Measurements from ENCODE around the gene BTG3. TPM values are rescaled to one million over a fixed set of nuclear protein-coding genes. Genes with fewer than 3 reads are reported as not detected.

BTG3 gene
- total RNA-seq, 1 donor: 42.3 TPM

DNA sequence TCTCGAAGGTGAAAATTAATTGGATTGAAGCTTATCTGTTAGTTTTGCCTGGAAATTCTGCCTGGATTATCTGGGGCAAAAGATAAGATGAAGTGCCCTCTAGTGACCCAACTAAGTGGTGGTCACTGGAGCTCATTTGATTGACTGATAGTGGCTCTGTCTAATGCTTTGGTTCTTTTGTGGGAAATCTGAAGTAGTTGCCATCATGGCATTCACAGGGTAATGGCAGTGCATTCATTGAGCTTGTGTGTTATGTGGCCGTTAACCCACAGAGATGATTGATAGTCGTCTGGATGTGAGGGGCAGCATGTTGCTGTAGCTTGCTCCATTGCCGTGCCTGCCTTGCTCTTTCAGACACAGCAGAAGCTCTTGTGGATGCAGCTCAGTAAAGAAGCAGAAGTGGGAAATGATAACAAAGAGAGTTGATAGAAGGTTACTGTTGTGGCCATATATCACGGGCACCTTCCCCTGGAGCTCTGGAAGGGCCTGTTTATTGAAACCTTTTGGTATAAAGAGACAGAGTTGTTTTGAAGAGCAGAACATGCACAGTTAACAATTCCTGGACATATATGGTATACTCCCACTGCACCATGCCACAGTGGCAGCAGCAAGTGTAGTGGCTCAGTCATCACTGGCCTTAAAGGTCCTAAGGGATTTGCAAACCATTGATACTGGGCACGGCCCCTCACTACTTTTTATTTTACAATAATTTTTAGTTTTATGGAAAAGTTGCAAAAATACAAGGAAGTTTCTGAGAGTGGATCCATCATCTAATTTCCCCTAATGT lies 57.8 kb downstream of the BTG3 start:
- TF ChIP-seq, protein P1, sequence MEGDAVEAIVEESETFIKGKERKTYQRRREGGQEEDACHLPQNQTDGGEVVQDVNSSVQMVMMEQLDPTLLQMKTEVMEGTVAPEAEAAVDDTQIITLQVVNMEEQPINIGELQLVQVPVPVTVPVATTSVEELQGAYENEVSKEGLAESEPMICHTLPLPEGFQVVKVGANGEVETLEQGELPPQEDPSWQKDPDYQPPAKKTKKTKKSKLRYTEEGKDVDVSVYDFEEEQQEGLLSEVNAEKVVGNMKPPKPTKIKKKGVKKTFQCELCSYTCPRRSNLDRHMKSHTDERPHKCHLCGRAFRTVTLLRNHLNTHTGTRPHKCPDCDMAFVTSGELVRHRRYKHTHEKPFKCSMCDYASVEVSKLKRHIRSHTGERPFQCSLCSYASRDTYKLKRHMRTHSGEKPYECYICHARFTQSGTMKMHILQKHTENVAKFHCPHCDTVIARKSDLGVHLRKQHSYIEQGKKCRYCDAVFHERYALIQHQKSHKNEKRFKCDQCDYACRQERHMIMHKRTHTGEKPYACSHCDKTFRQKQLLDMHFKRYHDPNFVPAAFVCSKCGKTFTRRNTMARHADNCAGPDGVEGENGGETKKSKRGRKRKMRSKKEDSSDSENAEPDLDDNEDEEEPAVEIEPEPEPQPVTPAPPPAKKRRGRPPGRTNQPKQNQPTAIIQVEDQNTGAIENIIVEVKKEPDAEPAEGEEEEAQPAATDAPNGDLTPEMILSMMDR (IDR thresholded peaks at IDR 0.05; ENCODE audit: insufficient read depth, low read depth, low read length): peak; percentile 36
- DNase-seq (ENCODE audit: low read depth): no peak
- no peak overlapping the region for H3K4me3 ChIP-seq (ENCODE audit: low read depth, low read length)

DNA sequence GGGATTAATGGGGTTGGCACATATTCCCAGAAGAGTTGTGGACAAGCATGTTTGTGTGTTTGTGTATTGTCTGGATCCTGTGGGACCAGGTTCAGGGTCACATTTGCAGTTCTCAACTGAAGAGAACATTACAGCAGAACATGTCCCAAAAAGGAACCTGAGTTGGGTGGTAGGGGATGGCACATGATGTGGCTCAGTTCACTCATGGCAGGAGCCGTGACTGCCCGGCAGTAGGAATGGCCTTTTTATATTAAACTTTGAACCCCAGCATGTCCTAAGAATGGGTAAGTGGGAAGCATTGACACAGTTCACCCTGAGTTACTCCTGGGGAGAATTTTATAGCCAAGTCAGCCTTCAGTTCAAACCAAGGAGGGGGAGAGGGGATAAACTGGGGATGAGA lies 58.6 kb downstream of the BTG3 start:
- TF ChIP-seq, protein P1 (IDR thresholded peaks at IDR 0.05; ENCODE audit: insufficient read depth, low read depth, low read length): no peak
- no peak overlapping the region for H3K4me3 ChIP-seq (ENCODE audit: low read depth, low read length)
- no peak for DNase-seq (ENCODE audit: low read depth)

DNA sequence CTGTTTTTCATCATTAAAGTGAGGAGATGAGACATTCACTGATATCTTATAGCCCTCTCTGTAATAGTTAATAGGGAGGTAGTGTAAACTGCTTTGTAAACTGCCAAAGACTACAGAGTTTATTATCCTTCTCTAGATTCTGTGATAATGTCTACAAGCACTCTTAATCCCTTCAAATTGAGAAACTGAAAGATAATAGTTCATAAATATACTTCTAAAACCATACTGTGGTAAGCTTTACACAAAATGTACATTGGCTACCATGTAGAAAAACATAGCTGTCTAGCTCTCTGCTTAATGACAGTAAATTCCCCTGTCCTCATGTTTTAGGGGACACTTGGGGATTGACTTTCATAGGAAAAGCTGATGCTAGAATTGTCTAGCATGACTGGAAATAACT lies 60.3 kb downstream of the BTG3 start:
- no peak for DNase-seq (ENCODE audit: low read depth)
- no peak overlapping the region for H3K4me3 ChIP-seq (ENCODE audit: low read depth, low read length)

DNA sequence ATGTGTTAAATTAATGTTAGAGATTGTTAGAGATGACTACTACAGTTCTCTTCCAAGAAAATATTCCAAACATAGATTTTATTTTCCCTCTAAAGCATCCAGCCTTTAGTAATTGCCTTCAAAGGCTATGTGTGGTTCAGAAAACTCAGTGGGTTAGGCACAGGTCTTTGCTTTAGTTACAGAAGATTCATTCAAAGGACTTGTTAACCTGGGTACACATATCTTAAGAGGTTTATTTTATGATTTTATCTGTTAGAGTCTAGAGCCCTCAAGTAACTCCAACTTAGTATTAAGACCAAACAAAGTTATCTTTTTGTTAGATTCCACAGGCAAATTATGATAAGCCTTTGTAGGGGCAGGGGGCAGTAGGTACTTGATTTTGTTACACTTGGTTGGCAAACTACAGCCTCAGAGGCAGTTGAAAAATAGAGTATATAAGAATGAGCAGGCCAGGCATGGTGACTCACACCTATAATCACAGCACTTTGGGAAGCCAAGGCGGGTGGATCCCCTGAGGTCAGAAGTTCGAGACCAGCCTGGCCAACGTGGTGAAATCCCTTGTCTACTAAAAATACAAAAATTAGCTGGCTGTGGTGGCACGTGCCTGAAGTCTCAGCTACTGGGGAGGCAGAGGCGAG lies 61.9 kb downstream of the BTG3 start:
- H3K4me3 ChIP-seq (ENCODE audit: low read depth, low read length): no peak overlapping the region
- DNase-seq (ENCODE audit: low read depth): no peak
- TF ChIP-seq, protein P1 (IDR thresholded peaks at IDR 0.05; ENCODE audit: insufficient read depth, low read depth, low read length): no peak

More for the DNA sequence above, 60.3 kb downstream of the BTG3 start:
- TF ChIP-seq, protein P1 (IDR thresholded peaks at IDR 0.05; ENCODE audit: insufficient read depth, low read depth, low read length): no peak

DNA sequence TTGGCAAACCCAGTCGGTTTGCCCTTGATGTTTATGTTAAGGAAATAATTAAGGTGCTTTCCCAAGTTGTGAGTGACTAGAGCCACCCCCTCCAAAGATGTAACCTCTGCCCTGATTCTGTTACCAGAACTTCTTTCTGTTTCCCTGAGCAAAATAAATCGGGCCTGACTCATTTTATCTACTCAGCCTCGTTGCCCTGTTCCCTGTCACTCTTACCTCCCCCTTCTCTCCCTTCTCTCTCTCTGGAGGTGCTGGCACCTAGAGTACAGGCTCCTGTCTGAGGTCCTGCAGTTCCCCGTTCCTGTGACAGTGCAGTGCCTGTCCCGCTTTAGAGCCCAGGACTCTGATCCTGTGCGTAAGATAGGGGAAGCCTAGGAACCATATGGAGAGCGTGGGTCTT lies 64.4 kb downstream of the BTG3 start:
- DNase-seq (ENCODE audit: low read depth): no peak
- no peak overlapping the region for H3K4me3 ChIP-seq (ENCODE audit: low read depth, low read length)
- TF ChIP-seq, protein P1 (IDR thresholded peaks at IDR 0.05; ENCODE audit: insufficient read depth, low read depth, low read length): no peak

DNA sequence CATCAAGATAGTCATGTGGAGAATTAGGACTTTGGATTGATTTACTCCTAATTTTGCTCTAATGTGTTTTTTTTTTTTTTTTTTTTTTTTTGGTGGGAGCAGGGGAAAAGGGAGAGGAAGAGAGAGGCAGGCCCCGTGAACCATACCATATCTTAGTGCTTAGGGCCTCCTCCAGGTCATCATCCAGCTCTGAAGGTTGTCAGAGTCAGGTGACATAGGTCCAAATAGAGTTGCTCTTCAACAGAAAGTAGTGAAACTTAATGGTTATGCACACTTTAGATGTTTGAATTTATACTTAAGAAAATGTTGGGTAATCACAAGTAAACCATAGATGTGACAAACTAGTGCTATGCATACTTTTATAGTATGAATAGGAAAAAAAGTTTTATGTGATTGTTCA lies 67.7 kb downstream of the BTG3 start:
- DNase-seq (ENCODE audit: low read depth): no peak
- TF ChIP-seq, protein P1 (IDR thresholded peaks at IDR 0.05; ENCODE audit: insufficient read depth, low read depth, low read length): no peak
- H3K4me3 ChIP-seq (ENCODE audit: low read depth, low read length): no peak overlapping the region

Small RNA genes lying within 50 kb of the gene (small RNA-seq; reads per million reads assigned to genes)
- not detected for gene RF00019

Other genes with a start within 250 kb of the BTG3 start
- gene CXADR, start 99.9 kb downstream of the BTG3 start, total RNA-seq: 0.32 and 0.86 TPM in 2 replicates
- 10.4 and 11.9 TPM in 2 replicates for gene C21orf91, start 206.5 kb upstream of the BTG3 start, total RNA-seq